Measurements from ENCODE around the gene HAO1.

Gene HAO1

DNA sequence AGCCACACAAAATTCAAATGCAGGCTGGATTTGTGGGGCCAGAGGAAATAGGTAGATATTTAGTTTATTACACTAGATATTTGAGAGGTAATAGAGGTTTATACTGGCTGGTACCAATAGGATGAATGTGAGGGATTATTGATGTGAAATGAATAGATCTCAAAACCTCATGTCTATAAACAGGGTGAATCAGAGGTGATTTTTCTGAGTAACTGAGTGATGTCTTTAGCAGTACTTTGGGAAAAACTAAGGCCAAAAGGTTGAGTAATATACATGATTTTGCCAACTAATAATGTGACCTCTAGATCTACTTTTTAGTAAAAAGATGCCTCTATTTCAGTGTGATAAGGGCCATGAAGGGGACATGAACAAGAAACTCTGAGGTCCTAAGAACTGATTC lies 86.8 kb downstream of the HAO1 start:
- no peaks in the 10 kb centered on the region for H4K20me1 ChIP-seq (ENCODE audit: insufficient read depth, low read length)
- H3K4me3 ChIP-seq (ENCODE audit: low read depth, low read length, poor library complexity, severe bottlenecking), result no peak overlapping the region
- no peaks in the 10 kb centered on the region for H3K79me2 ChIP-seq (ENCODE audit: insufficient read depth, low read length)
- no peaks in the 10 kb centered on the region for H3K4me1 ChIP-seq (ENCODE audit: insufficient read depth, low read length, severe bottlenecking)
- H3K9me3 ChIP-seq (ENCODE audit: low read length), result no peaks in the 10 kb centered on the region
- no peak overlapping the region for H3K27ac ChIP-seq (ENCODE audit: low read depth, low read length, poor library complexity, severe bottlenecking)
- no peaks in the 10 kb centered on the region for H3K36me3 ChIP-seq (ENCODE audit: insufficient read depth, low read length)
- no peak overlapping the region for H3K4me2 ChIP-seq (ENCODE audit: low read length)
- H2AFZ ChIP-seq (ENCODE audit: low read length), result no peak overlapping the region
- H3K9ac ChIP-seq (ENCODE audit: low read length), result no peak overlapping the region
- H3K9me2 ChIP-seq (ENCODE audit: low read depth, low read length), result no peaks in the 10 kb centered on the region
- H3K27me3 ChIP-seq (ENCODE audit: insufficient read depth, low read length), result no peaks in the 10 kb centered on the region
- H3F3A ChIP-seq (ENCODE audit: insufficient read depth, low read length), result no peaks in the 10 kb centered on the region
- no peak for TF ChIP-seq EZH2 (IDR thresholded peaks at IDR 0.05; ENCODE audit: borderline replicate concordance, low read length)
- TF ChIP-seq, protein P1, sequence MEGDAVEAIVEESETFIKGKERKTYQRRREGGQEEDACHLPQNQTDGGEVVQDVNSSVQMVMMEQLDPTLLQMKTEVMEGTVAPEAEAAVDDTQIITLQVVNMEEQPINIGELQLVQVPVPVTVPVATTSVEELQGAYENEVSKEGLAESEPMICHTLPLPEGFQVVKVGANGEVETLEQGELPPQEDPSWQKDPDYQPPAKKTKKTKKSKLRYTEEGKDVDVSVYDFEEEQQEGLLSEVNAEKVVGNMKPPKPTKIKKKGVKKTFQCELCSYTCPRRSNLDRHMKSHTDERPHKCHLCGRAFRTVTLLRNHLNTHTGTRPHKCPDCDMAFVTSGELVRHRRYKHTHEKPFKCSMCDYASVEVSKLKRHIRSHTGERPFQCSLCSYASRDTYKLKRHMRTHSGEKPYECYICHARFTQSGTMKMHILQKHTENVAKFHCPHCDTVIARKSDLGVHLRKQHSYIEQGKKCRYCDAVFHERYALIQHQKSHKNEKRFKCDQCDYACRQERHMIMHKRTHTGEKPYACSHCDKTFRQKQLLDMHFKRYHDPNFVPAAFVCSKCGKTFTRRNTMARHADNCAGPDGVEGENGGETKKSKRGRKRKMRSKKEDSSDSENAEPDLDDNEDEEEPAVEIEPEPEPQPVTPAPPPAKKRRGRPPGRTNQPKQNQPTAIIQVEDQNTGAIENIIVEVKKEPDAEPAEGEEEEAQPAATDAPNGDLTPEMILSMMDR (IDR thresholded peaks at IDR 0.05; ENCODE audit: low read length), result no peak

DNA sequence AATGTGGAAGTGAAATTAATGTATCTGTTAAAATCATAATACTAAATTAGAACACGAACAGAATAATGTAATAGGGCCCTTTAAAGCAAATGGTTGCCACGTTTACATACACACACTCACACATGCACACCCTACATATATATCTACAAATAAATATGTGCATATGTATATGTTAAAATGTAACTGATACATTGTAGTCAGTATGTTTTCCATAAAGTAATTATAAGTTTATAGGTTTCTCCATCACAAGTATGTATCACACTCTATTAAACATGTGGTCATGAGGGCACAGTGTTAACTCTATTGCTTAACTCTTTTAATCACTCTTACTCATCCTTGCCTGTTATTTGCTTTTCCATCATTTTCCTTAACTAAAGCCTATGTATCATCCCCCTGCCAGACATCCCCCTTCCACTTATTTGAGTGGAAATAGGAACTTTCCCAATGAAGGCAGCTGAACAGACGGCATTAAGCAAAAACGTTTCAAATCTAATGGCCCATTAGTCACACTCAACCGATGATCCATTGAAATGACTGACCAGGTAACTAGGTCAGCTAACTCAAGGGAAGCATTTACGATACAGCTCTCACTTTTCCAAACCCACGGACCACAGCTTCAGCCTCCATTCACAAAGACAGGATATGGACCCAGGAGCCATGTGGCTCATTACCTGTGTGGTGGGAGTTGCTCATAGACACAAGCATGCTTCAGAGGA lies 89.3 kb downstream of the HAO1 start:
- no peaks in the 10 kb centered on the region for H3K36me3 ChIP-seq (ENCODE audit: insufficient read depth, low read length)
- H3K4me1 ChIP-seq (ENCODE audit: insufficient read depth, low read length, severe bottlenecking), result no peaks in the 10 kb centered on the region
- no peak overlapping the region for H2AFZ ChIP-seq (ENCODE audit: low read length)
- no peaks in the 10 kb centered on the region for H3K9me3 ChIP-seq (ENCODE audit: low read length)
- H3K27me3 ChIP-seq (ENCODE audit: insufficient read depth, low read length), result no peaks in the 10 kb centered on the region
- H3F3A ChIP-seq (ENCODE audit: insufficient read depth, low read length), result no peaks in the 10 kb centered on the region
- H3K79me2 ChIP-seq (ENCODE audit: insufficient read depth, low read length), result no peaks in the 10 kb centered on the region
- no peak overlapping the region for H3K4me3 ChIP-seq (ENCODE audit: low read depth, low read length, poor library complexity, severe bottlenecking)
- no peak overlapping the region for H3K4me2 ChIP-seq (ENCODE audit: low read length)
- H3K9me2 ChIP-seq (ENCODE audit: low read depth, low read length), result no peaks in the 10 kb centered on the region
- no peaks in the 10 kb centered on the region for H4K20me1 ChIP-seq (ENCODE audit: insufficient read depth, low read length)
- no peak overlapping the region for H3K27ac ChIP-seq (ENCODE audit: low read depth, low read length, poor library complexity, severe bottlenecking)
- TF ChIP-seq EZH2 (IDR thresholded peaks at IDR 0.05; ENCODE audit: borderline replicate concordance, low read length), result no peak
- TF ChIP-seq, protein P1 (IDR thresholded peaks at IDR 0.05; ENCODE audit: low read length), result no peak
- H3K9ac ChIP-seq (ENCODE audit: low read length), result no peak overlapping the region

DNA sequence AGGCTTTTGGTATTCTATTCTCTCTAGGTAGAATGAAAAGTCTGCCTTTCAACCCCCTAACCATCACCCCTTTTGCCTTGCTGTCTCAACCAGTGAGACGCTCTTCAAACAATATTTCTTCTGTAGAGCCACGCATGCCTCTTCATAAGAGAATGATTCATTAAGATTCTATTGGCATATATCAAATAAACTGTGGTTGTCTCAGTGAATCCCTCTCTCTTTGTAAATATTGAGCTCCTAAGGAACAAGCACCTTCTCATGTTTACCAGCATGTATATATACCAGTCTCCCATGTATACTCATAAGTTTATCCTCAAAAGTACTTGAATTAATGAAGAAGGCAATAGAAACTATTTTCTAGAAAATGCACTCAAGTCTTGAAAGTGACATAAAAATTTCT lies 90.6 kb downstream of the HAO1 start:
- H3K9me3 ChIP-seq (ENCODE audit: low read length), result no peaks in the 10 kb centered on the region
- H3K9me2 ChIP-seq (ENCODE audit: low read depth, low read length), result no peaks in the 10 kb centered on the region
- H3K36me3 ChIP-seq (ENCODE audit: insufficient read depth, low read length), result no peaks in the 10 kb centered on the region
- H3K4me1 ChIP-seq (ENCODE audit: insufficient read depth, low read length, severe bottlenecking), result no peaks in the 10 kb centered on the region
- TF ChIP-seq EZH2 (IDR thresholded peaks at IDR 0.05; ENCODE audit: borderline replicate concordance, low read length), result no peak
- TF ChIP-seq, protein P1 (IDR thresholded peaks at IDR 0.05; ENCODE audit: low read length), result no peak
- H2AFZ ChIP-seq (ENCODE audit: low read length), result no peak overlapping the region
- no peak overlapping the region for H3K27ac ChIP-seq (ENCODE audit: low read depth, low read length, poor library complexity, severe bottlenecking)
- H3K79me2 ChIP-seq (ENCODE audit: insufficient read depth, low read length), result no peaks in the 10 kb centered on the region
- no peak overlapping the region for H3K9ac ChIP-seq (ENCODE audit: low read length)
- H3K4me3 ChIP-seq (ENCODE audit: low read depth, low read length, poor library complexity, severe bottlenecking), result no peak overlapping the region
- no peaks in the 10 kb centered on the region for H3F3A ChIP-seq (ENCODE audit: insufficient read depth, low read length)
- H3K4me2 ChIP-seq (ENCODE audit: low read length), result no peak overlapping the region
- H4K20me1 ChIP-seq (ENCODE audit: insufficient read depth, low read length), result no peaks in the 10 kb centered on the region
- H3K27me3 ChIP-seq (ENCODE audit: insufficient read depth, low read length), result no peaks in the 10 kb centered on the region

Measured in OCI-LY1 (cell line).